Gastrocnemius medialis (tissue), 4 donors: ENCODE measurements around the gene CLCA2.

Source experiments
- CTCF ChIP-seq, 5 experiments: fragments of 450-650 bp in 3 of 5; fragments of 200-600 bp in 2 of 5; sonication (generic) in 2 of 5; IDR thresholded peaks in 4 of 5; conservative IDR thresholded peaks in 1 of 5; 1 replicate in 4 of 5; 2 replicates in 1 of 5; pipeline ENCODE4 v1.5.1; 2016 to 2019; ENCODE audit warnings: antibody characterized with exemption in 5 of 5, mild to moderate bottlenecking in 3 of 5, moderate library complexity in 3 of 5
- POLR2A ChIP-seq, 2 donors: fragments of 450-650 bp; IDR thresholded peaks; one replicate each; pipeline ENCODE4 v1.6.1; 2017; ENCODE audit warnings: antibody characterized with exemption in 2 of 2, mild to moderate bottlenecking in 2 of 2, moderate library complexity in 2 of 2

GRCh38 chr1:86481966-86482365 is 58.0 kb downstream of the CLCA2 start:
- TF ChIP-seq CTCF (IDR thresholded peaks at IDR 0.05 in 4 of 5, conservative IDR thresholded peaks at IDR 0.05 in 1 of 5), result no peak
- no peak for TF ChIP-seq POLR2A (IDR thresholded peaks at IDR 0.05)
